ENCODE results near the gene ME1.
"Not testable (repeated sequence)": the region's sequence is repeated elsewhere in the genome, so short reads cannot be mapped to it uniquely, and the experiment has no call there.

The ME1 gene

DNA sequence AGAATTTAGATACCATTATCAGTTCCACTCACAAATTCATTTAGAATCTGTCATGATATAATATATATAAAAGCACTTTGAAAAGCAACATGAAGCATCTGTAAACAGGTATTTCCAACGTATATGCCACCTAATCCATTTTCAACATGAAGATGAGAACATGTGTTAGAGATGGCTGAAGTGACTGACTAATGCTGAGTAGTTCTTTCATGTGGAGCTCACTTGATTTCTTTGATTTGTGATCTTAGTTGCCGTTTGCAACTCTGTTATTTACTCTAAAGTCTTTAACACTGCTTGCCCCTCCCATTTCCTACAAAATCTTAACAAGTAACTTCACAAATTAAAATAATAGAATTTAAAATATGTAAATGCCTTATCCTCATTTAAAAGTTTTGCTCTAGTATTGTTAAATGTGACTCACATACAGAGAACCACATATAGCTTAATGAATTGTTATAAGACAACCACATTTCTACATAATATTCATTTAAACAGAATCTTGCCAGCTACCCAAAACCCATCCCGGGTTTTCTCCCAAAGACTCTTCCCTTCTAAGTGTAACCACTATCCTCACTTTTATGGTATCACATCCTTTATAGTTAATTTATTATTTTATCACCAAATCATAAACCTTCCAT is 78.3 kb downstream of the ME1 start:
- no peak for DNase-seq

DNA sequence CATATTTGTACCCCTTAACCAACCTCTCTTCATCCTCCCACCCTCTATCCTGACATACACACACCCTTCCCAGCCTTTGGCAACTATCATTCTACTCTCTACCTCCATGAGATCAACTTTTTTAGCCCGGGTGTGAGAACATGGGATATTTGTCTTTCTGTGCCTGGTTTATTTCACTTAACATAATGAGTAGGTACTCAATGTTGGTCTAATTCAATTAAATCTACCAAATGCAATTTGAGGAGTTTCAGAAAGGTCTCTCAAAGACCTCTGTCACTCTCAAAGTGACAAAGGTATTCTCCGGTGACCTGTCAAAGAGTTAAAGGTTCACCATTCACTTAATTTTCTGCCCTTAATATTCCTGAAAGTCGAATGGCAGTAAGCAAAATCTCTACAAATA is 87.7 kb downstream of the ME1 start:
- DNase-seq = no peak

DNA sequence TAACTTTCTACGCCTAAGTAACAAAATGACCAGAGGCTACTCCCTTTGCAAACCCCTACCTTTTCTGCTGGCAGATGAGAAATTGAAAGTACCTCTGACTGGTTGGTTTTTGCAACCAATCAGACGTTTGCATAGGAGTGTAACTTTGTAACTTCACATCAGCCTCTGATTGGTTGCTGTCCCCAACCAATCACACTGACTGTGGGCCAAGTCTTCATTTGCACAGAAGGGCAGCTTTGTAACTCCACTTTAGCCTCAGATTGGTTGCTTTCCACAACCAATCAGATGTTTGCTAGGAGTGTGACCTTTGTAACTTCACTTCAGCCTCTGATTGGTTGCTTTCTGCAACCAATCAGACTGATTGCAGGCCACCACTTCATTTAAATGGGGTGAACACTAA is 89.1 kb downstream of the ME1 start:
- DNase-seq = no peak

DNA sequence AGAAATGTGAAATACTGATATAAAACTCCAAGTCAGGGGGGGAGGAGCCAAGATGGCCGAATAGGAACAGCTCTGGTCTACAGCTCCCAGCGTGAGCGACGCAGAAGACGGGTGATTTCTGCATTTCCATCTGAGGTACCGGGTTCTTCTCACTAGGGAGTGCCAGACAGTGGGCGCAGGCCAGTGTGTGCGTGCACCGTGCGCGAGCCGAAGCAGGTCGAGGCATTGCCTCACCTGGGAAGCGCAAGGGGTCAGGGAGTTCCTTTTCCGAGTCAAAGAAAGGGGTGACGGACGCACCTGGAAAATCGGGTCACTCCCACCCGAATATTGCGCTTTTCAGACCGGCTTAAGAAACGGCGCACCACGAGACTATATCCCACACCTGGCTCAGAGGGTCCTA is 96.9 kb downstream of the ME1 start:
- not testable (repeated sequence) for DNase-seq

DNA sequence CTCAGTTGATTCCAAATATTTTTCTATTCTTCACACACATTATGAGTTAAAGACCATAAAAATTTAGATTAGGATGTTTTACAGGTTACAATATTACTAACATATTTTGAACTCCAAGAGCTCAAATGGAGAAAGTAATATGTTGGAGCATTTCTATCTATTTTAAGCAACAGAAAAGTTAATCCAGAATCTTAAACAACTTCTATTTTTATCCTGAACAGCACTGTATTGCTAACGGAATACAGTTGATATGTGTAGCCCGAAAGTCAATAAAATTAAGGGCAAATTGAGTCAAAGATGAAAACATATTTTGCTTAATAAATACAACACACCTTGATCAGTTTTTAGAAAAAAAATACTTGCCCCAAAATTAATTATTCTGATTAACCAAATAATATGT is 97.4 kb downstream of the ME1 start:
- no peak for DNase-seq

DNA sequence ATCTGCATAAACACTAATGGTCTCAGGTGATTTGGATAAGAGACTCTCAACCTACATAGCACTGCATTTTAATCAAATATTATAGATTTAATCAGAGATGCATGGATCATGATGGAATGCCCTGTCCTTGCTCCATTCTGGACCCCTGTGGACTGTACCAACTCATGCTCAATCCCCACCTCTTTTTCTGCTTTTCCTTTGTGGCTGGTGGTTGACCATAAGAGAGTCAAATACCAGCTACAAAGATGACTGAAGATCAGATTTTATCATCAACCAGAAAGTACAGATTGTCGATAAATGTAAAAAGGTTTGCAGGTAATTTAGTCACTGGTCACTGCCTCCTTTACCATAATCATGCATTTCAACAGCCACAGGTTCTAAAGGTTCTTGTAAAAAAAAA is 116.2 kb downstream of the ME1 start:
- DNase-seq = no peak

DNA sequence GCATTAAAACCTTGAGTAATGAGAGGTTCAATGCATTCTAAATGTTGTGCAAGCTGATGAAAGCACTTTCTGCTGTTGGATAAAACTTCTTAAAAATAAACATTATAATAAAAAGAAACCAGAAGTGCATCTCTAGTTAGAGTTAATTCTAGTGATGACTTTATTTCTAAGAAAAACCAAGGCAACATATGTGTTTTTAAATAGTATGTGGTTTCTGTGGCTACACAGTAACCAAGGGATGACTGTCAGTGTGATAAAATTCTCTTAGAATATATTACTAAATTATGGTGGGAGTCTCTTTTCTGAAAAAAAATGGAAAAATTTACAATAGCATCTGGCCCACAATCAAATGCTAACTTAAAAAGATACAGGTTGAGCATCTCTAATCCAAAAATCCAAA is 117.0 kb downstream of the ME1 start:
- no peak for DNase-seq

DNA sequence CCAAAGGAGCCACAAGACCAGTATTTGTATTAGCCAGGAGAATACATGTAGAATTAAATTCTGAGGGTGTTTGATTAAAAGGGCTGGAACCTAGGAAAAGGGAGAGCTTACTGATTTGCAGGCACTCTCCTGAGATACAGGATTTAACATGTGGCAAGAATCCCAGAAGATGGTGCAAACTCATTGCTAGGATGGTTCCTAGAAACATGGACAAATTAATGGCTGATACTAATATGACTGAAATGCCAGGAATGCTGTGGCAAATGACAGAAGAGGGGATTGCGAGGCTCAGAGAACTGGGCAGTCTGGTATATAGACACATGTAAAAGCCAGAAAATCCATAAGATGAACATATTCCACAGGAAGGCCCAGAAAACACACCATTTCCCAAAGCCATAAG is 119.6 kb downstream of the ME1 start:
- DNase-seq = peak; percentile 63

DNA sequence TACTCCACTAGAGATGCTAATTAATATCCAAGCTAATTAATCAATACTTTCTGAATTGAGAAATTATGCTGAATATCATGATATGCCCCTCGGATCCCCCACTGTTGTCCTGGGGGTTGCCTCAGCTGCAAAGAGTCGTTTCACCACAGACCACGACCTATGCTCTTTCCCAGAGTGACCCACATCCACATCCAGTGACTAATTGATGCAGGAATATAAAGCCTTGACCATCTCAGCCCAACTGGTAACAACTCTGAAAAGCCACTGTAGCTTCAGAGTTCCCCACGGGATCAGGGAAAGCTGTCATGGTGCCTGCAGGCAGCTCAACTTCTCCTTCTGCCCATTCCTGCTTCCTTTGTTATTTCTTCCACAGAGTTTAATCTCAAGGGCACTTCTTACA is 120.8 kb downstream of the ME1 start:
- peak; percentile 18 for DNase-seq

DNA sequence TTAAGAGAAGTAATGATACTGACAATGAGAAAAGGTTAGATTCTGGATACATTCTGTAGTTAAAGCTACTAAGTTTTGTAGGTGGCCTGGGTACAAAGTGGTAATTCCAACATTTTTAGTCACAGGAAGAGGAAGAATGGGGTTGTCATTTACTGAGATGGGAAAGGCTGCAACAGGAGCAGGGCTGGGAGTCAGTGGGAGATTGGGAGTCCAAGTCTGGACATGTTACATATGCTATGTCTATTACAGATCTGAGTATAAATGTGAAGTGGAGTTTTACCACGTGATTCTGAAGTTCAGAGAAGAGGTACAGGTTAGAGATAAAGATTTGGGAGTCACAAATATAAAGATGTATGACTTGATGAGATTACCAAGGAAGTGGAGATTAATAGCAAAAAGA is 121.5 kb downstream of the ME1 start:
- peak; percentile 6 for DNase-seq

DNA sequence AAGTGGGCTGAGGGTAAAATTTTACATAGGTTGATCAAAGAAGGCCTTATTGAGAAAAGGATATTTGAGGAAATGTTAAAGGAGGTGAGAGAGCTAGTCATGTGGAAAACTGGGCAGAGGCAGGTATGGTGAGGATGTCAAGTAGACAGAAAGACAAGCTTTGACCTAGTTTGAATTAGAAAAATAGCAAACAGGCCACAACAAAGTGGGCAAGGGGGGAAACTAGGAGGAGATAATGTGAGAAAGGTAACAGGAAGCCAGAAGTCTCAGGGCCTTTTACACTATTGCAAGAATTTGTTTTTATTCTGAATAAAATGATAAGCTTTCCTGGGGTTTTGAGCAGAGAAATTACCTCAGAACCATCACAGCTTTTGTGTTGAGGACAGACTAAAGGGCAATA is 122.0 kb downstream of the ME1 start:
- no peak for DNase-seq

DNA sequence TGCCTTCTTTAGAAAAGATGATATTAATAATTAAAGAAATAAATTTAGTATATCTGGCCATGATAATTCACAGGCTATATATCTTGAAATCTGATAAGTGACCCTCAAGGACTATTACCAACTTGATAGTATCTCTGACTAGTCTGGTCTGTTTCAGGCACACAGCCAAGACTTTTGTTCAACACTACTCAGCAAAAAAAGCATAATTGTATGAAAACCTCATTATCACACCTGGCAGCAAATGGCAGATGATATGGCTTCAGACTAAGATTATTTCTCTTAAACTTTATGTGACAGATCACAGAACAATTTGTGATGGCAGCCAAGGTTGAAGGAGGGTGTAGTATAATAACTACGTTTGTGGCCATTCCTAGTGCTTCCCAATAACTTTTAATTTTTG is 123.0 kb downstream of the ME1 start:
- no peak for DNase-seq

DNA sequence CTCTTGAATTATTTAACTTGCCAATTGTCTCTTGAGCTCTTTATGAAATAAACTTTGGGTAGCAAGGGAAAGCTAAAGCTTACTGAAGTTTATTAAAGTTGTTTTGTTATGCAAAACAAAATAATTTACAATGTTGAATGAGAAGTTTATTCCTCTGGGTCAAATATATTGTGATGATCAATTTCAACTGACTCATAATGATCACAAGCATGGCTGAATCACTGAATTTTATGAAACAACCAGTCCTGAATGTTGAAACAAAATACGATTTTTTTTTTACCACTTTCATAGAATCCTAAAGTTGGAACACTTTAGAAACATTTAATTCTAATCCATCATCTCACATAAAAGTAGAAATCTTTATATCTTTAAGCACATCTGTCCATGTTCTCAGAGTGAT is 127.4 kb downstream of the ME1 start:
- DNase-seq = no peak

DNA sequence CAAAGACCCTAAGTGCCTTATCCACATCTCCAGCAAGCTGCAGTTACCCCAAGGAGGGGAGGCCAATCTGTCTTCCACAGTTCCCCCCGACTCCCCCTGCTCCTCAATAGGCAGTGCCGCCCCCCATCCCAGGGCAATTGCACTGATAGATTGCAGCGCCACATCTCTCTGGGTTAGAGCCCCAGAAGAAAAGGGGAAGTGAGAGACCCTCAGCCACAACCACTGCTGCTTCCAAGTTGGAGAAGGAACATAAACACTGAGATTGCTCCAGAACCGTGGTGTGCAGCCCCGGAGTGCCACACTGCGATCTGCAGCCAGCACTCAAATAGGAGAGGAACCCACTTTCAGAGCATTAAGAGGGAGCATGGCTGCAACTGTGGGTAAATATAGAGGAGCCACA is 136.2 kb downstream of the ME1 start:
- no peak for DNase-seq

DNA sequence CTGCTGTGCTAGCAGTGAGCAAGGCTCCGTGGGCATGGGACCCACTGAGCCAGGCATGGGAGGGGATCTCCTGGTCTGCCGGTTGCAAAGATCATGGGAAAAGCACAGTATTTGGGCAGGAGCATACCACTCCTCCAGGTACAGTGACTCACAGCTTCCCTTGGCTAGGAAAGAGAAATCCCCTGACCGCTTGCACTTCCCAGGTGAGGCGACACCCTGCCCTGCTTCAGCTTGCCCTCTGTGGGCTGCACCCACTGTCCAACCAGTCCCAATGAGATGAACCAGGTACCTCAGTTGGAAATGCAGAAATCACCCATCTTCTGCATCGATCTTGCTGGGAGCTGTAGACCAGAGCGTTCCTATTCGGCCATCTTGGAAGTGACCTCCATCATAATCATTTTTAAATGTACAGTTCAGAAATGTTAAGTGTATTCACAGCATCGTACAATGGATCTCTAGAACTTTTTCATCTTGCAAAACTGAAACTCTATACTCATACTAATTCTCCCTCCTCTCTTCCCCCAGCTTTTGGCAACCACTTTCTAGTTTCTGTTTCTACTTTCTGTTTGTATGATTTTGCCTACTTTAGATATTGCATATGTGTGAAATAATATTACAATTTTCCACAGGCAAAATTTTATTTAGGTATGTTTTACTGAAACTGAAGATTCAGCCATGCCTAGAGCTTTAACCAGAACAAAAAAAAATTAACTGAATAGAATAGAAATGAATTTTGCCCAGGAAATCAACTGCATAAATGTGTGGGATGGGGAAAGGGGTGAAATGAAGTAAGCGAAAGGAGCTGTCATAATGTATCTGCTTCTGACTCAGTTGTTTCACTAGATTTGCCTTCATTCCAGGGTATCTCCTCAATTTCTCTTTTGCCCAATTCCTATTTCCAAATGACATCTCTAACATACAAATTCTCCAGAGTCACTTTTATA is 137.7 kb downstream of the ME1 start:
- no peak for DNase-seq

DNA sequence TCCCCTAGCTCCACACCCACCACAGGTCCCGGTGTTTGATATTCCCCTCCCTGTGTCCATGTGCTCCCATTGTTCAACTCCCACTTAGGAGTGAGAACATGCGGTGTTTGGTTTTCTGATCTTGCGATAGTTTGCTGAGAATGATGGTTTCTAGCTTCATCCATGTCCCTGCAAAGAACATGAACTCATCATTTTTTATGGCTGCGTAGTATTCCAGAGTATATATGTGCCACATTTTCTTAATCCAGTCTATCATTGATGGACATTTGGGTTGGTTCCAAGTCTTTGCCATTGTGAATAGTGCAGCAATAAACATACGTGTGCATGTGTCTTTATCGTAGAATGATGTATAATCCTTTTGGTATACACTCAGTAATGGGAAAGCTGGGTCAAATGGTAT is 143.6 kb downstream of the ME1 start:
- not testable (repeated sequence) for DNase-seq

DNA sequence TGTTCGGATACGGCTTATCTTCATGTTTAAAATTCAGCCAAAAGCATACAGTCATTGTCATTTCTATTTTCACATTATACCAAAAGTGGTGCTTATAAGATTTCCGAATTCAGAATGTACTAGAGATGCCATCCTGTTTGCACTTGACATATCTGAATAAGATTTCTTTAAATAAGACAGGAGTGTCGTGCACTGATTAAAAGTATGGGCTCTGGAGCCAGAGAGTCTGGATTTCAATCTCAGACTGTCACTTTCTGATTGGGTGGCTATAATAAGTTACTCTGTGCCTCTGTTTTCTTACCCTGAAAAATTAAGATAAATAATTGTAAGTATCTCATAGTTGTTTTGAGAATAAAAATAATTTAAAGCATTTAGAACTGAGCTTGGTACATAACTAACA is 144.9 kb downstream of the ME1 start:
- DNase-seq = no peak

DNA sequence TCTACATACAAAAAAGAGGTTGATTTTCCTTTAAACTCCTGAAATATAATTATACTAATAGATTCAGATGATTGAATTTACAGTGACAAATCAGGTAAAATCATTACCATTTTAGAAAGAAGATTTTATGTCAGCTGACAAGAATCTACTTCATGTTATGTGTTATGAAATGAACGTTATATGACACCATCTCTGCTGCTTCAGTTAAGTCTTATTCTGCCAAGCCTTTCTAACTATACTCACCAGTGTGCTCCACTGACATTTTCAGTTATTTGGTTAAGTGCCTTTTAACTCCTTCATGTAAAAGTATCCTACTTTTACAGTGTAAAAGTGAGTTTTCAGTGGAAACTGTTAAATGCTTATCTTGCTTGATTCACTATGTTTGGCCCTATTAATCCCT is 157.3 kb downstream of the ME1 start:
- DNase-seq = peak; percentile 4

DNA sequence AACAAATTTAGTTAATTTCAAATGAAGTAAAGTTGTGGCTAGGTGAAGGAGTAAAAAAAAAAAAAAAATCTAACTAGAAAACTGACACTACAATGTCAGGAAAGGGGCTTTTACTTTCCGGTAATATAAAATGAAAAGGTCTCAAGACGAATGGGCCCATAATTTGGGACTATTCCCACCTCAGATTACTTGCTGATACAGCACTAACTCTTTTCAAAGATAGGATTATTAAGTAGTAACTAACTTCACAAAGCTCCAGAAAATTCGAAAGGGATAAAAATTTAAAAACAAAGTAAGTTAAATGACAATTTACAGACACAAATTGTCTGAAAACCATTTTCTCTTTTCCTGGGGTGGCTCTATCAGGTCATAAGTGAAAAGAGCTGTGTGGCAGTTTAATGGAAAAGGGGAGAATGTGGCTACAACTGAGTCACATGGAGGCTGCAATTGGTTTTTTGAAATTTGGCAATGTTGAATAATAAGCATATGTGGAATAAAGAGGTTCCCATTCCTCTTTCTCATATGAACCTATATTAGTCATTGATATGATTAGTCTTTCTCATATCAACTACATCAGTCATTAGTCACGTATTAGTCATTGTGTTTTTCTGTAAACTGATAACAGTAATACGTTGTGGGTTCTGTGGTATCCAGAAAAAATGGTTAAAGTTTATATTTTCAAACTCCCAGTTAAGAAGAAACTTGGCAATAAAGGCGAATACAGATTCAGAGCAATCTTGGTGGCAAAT is 159.7 kb downstream of the ME1 start:
- DNase-seq = peak; percentile 94

DNA sequence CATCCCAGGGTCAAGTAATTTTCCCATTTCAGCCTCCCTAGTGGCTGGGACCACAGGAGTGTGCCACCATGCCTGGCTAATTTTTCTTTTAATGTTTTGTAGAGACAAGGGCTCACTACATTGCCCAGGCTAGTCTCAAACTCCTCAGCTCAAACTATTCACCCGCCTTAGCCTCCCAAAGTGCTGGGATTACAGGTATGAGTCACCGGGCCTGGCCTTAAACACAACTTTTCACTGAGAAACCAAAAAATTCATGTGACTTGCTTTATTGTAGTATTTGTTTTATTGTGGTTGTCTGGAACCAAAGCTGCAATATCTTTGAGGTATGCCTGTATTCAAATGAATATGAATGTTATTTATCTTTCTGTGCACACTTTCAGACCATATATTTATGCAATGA is 165.5 kb downstream of the ME1 start:
- DNase-seq = peak; percentile 53

DNA sequence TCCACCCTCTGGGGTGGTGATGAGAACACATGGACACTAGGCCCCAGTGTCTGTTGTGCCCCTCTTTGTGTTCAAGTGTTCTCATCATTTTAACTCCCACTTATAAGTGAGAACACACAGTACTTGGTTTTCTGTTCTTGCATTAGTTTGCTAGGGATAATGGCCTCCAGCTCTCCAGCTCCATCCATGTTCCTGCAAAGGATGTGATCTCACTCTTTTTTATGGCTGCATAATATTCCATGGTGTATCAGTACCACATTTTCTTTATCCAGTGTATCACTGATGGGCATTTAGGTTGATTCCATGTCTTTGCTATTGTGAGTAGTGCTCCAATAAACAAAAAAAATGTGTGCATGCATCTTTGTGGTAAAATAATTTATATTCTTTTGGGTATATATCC is 170.3 kb downstream of the ME1 start:
- no peak for DNase-seq

DNA sequence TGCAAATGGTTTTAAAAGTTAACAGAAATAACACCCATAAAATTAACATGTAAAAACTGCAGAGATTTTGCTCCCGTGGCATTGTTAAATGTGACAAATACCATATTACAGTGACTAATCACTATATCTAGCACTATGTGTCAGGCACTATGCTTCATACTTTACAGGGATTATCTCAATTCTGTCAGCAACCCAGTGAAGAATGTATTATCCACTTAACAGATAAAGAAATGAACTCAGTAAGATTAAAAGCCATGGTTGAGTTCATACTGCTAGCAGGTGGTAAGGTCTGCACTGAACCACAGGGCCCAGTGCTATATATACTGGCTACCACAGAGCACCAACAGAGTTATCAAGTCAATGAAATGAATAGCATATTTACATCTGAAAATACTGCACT is 172.3 kb downstream of the ME1 start:
- DNase-seq = no peak

DNA sequence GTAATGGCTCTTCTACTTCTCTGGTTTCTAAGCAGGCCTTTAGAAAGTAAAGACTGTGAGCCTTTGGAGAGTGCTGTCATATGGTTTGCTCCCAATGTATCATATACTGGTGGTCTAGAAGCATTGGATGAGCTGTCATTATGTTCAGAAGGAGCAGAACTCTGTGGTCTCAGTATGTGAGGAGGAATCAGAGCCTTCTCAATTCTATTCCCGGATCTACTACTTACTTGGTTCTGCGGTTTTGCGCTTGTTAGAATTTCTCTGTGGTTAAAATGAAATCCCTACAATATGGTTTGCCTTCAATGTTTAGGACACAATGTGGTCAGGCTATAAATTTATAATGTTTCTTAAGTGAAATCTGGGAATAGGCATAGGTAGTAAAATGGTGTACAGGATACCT is 173.1 kb downstream of the ME1 start:
- DNase-seq = no peak

DNA sequence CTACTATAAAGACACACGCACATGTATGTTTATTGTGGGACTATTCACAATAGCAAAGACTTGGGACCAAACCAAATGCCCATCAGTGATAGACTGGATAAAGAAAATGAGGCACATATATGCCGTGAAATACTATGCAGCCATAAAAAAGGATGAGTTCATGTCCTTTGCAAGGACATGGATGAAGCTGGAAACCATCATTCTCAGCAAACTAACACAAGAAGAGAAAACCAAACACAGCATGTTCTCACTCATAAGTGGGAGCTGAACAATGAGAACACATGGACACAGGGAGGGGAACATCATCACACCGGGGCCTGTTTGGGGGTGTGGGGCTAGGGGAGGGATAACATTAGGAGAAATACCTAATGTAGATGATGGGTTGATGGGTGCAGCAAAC is 174.1 kb downstream of the ME1 start:
- DNase-seq = not testable (repeated sequence)

Measured in EL (cell line).